ENCODE data around the gene RABL6.
A peak's percentile ranks its signal among the peaks of the same experiment; 100 is the strongest.

The RABL6 gene

DNA sequence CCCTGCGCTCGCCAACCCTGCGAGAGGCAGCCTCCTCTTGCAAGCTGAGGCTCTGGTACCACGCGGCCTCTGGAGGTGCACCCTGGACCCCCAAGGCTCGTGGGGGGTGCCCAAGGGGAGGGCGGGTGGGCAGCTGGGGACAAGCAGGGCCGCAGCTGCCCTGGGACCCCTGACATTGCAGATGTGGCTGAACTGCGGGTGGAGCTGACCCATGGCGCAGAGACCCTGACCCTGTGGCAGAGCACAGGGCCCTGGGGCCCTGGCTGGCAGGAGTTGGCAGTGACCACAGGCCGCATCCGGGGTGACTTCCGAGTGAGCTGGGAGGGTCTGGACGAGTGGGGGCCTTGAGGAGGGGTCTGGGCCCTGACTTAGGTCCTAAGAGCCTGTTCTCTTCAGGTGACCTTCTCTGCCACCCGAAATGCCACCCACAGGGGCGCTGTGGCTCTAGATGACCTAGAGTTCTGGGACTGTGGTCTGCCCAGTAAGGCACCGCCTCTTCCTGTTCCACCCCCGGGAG lies 45.9 kb downstream of the RABL6 start:
- TF ChIP-seq YY1 (IDR thresholded peaks at IDR 0.05; ENCODE audit: insufficient read depth, insufficient read length) (no peak), SUZ12 (IDR thresholded peaks at IDR 0.05; ENCODE audit: extremely low read depth, insufficient read depth, insufficient read length) (no peak), ZNF274 (IDR thresholded peaks at IDR 0.05; ENCODE audit: low read depth, low read length) (no peak)
- peaks cover 50% of the 10 kb centered on the region for H3K4me1 ChIP-seq (ENCODE audit: insufficient read depth, insufficient read length)
- H3K9me3 ChIP-seq (ENCODE audit: insufficient read depth, low read length), result no peaks in the 10 kb centered on the region
- no peaks in the 10 kb centered on the region for H3K27me3 ChIP-seq (ENCODE audit: insufficient read depth, insufficient read length)
- peaks cover 62% of the 10 kb centered on the region for H3K36me3 ChIP-seq (ENCODE audit: insufficient read depth, insufficient read length, low read length)
- no peak overlapping the region for H3K9ac ChIP-seq (ENCODE audit: insufficient read length, low read depth)
- H3K4me3 ChIP-seq (ENCODE audit: insufficient read length, low read depth), result no peak overlapping the region
- DNase-seq (ENCODE audit: low read depth, low spot score), result no peak

DNA sequence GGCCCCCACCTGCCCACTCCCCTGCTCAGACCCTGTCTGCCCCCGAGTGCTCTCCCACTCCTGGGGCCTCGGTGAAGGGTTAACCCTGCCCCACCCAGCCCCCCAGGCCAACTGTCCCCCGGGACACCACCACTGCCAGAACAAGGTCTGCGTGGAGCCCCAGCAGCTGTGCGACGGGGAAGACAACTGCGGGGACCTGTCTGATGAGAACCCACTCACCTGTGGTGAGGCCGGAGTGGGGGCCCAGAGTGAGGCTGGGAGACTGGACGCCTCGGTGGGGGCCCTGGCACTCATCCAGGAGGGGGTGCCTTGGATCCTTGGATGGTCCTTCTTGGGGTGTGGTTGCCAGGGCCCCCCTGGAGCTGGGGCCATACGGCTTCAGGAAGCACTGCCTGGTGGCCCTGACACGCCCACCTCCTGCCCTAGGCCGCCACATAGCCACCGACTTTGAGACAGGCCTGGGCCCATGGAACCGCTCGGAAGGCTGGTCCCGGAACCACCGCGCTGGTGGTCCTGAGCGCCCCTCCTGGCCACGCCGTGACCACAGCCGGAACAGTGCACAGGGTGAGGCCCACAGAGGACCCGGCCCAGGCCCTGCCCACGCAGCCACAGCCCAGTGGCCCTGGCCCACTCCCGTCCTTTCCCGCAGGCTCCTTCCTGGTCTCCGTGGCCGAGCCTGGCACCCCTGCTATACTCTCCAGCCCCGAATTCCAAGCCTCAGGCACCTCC lies 46.5 kb downstream of the RABL6 start:
- H3K9me3 ChIP-seq (ENCODE audit: insufficient read depth, low read length), result no peaks in the 10 kb centered on the region
- no peaks in the 10 kb centered on the region for H3K27me3 ChIP-seq (ENCODE audit: insufficient read depth, insufficient read length)
- TF ChIP-seq SUZ12 (IDR thresholded peaks at IDR 0.05; ENCODE audit: extremely low read depth, insufficient read depth, insufficient read length) (no peak), ZNF274 (IDR thresholded peaks at IDR 0.05; ENCODE audit: low read depth, low read length) (no peak), YY1 (IDR thresholded peaks at IDR 0.05; ENCODE audit: insufficient read depth, insufficient read length) (no peak)
- peaks cover 68% of the 10 kb centered on the region for H3K36me3 ChIP-seq (ENCODE audit: insufficient read depth, insufficient read length, low read length)
- peaks cover 52% of the 10 kb centered on the region for H3K4me1 ChIP-seq (ENCODE audit: insufficient read depth, insufficient read length)
- no peak for DNase-seq (ENCODE audit: low read depth, low spot score)
- H3K9ac ChIP-seq (ENCODE audit: insufficient read length, low read depth), result no peak overlapping the region
- H3K4me3 ChIP-seq (ENCODE audit: insufficient read length, low read depth), result no peak overlapping the region

DNA sequence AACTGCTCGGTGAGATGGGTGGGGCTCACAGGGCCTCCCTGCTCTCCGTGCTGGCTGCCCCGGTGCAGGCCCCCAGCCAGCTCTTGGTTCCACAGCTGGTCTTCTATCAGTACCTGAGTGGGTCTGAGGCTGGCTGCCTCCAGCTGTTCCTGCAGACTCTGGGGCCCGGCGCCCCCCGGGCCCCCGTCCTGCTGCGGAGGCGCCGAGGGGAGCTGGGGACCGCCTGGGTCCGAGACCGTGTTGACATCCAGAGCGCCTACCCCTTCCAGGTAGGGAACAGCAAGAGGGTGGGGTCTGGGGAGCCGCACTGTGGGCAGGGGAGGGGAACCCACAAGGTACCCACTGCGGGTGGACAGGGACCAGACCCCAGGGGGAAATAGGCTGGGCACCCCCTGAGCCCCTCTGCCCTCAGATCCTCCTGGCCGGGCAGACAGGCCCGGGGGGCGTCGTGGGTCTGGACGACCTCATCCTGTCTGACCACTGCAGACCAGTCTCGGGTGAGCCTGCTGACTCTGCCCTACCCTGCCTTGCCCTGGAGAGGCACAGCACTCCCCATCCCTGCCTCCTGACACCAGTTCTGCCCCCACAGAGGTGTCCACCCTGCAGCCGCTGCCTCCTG lies 47.2 kb downstream of the RABL6 start:
- Histone ChIP-seq H3K27me3 (ENCODE audit: insufficient read depth, insufficient read length) (no peaks in the 10 kb centered on the region), H3K36me3 (ENCODE audit: insufficient read depth, insufficient read length, low read length) (peaks cover 75% of the 10 kb centered on the region), H3K4me1 (ENCODE audit: insufficient read depth, insufficient read length) (peaks cover 52% of the 10 kb centered on the region), H3K9me3 (ENCODE audit: insufficient read depth, low read length) (no peaks in the 10 kb centered on the region), H3K4me3 (ENCODE audit: insufficient read length, low read depth) (no peak overlapping the region), H3K9ac (ENCODE audit: insufficient read length, low read depth) (peak overlapping the region; percentile 42)
- no peak for DNase-seq (ENCODE audit: low read depth, low spot score)
- TF ChIP-seq SUZ12 (IDR thresholded peaks at IDR 0.05; ENCODE audit: extremely low read depth, insufficient read depth, insufficient read length), result no peak
- no peak for TF ChIP-seq ZNF274 (IDR thresholded peaks at IDR 0.05; ENCODE audit: low read depth, low read length)
- no peak for TF ChIP-seq YY1 (IDR thresholded peaks at IDR 0.05; ENCODE audit: insufficient read depth, insufficient read length)

DNA sequence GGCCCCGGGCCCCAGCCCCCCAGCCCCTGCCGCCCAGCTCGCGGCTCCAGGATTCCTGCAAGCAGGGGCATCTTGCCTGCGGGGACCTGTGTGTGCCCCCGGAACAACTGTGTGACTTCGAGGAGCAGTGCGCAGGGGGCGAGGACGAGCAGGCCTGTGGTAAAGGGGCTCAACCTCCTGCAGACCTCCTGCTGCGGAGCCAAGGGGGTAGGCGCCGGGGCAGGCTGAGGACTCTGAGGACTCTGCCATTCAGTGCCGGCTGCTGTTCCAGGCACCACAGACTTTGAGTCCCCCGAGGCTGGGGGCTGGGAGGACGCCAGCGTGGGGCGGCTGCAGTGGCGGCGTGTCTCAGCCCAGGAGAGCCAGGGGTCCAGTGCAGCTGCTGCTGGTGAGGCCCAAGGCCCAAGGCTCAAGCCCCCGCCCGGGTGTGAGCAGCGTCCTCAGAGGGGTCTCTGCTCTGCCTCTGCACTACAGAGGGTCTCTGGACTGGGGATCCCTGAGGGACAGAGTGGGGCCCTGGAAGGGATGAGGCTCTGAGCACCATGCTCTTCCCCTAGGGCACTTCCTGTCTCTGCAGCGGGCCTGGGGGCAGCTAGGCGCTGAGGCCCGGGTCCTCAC lies 47.8 kb downstream of the RABL6 start:
- H3K4me1 ChIP-seq (ENCODE audit: insufficient read depth, insufficient read length), result peaks cover 45% of the 10 kb centered on the region
- DNase-seq (ENCODE audit: low read depth, low spot score), result no peak
- no peaks in the 10 kb centered on the region for H3K27me3 ChIP-seq (ENCODE audit: insufficient read depth, insufficient read length)
- no peaks in the 10 kb centered on the region for H3K9me3 ChIP-seq (ENCODE audit: insufficient read depth, low read length)
- TF ChIP-seq ZNF274 (IDR thresholded peaks at IDR 0.05; ENCODE audit: low read depth, low read length) (no peak), SUZ12 (IDR thresholded peaks at IDR 0.05; ENCODE audit: extremely low read depth, insufficient read depth, insufficient read length) (no peak), YY1 (IDR thresholded peaks at IDR 0.05; ENCODE audit: insufficient read depth, insufficient read length) (no peak)
- no peak overlapping the region for H3K4me3 ChIP-seq (ENCODE audit: insufficient read length, low read depth)
- H3K9ac ChIP-seq (ENCODE audit: insufficient read length, low read depth), result peak overlapping the region; percentile 42
- peaks cover 75% of the 10 kb centered on the region for H3K36me3 ChIP-seq (ENCODE audit: insufficient read depth, insufficient read length, low read length)

DNA sequence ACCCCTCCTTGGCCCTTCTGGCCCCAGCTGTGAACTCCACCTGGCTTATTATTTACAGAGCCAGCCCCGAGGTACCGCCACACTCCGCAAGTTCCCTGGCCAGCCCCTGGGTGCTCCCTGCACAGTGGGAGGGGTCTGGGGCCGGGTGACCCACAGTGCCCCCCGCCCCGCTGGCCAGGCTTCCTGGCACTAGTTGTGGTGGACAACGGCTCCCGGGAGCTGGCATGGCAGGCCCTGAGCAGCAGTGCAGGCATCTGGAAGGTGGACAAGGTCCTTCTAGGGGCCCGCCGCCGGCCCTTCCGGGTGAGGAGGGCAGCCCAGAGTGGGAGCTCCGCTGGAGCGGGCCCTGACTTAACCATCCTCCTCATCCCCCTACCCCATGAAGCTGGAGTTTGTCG lies 48.3 kb downstream of the RABL6 start:
- H3K36me3 ChIP-seq (ENCODE audit: insufficient read depth, insufficient read length, low read length), result peaks cover 75% of the 10 kb centered on the region
- H3K27me3 ChIP-seq (ENCODE audit: insufficient read depth, insufficient read length), result no peaks in the 10 kb centered on the region
- peak overlapping the region; percentile 26 for H3K9ac ChIP-seq (ENCODE audit: insufficient read length, low read depth)
- TF ChIP-seq SUZ12 (IDR thresholded peaks at IDR 0.05; ENCODE audit: extremely low read depth, insufficient read depth, insufficient read length) (no peak), YY1 (IDR thresholded peaks at IDR 0.05; ENCODE audit: insufficient read depth, insufficient read length) (no peak), ZNF274 (IDR thresholded peaks at IDR 0.05; ENCODE audit: low read depth, low read length) (no peak)
- H3K4me3 ChIP-seq (ENCODE audit: insufficient read length, low read depth), result no peak overlapping the region
- no peak for DNase-seq (ENCODE audit: low read depth, low spot score)
- H3K9me3 ChIP-seq (ENCODE audit: insufficient read depth, low read length), result no peaks in the 10 kb centered on the region
- peaks cover 43% of the 10 kb centered on the region for H3K4me1 ChIP-seq (ENCODE audit: insufficient read depth, insufficient read length)

DNA sequence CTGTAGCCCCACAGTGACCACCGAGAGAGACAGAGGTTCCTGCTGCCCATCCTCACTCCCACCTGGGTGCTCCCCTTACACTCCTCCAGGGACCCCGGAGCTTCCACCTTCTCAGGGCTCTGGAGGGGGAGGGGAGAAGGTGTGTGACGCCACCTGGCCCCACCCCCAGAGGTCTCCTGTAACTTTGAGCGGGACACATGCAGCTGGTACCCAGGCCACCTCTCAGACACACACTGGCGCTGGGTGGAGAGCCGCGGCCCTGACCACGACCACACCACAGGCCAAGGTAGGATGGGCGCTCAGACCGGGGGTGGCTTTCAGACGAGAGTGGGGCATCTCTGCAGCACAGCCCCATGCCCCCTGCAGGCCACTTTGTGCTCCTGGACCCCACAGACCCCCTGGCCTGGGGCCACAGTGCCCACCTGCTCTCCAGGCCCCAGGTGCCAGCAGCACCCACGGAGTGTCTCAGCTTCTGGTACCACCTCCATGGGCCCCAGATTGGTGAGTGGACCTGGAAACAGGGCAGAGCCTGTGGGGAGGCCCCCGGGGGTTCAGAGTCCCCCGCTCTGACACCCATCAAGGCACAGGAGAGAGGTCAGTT lies 48.9 kb downstream of the RABL6 start:
- no peaks in the 10 kb centered on the region for H3K27me3 ChIP-seq (ENCODE audit: insufficient read depth, insufficient read length)
- H3K4me1 ChIP-seq (ENCODE audit: insufficient read depth, insufficient read length), result peaks cover 41% of the 10 kb centered on the region
- no peak for DNase-seq (ENCODE audit: low read depth, low spot score)
- no peak for TF ChIP-seq ZNF274 (IDR thresholded peaks at IDR 0.05; ENCODE audit: low read depth, low read length)
- TF ChIP-seq SUZ12 (IDR thresholded peaks at IDR 0.05; ENCODE audit: extremely low read depth, insufficient read depth, insufficient read length), result no peak
- no peak for TF ChIP-seq YY1 (IDR thresholded peaks at IDR 0.05; ENCODE audit: insufficient read depth, insufficient read length)
- peaks cover 75% of the 10 kb centered on the region for H3K36me3 ChIP-seq (ENCODE audit: insufficient read depth, insufficient read length, low read length)
- no peak overlapping the region for H3K9ac ChIP-seq (ENCODE audit: insufficient read length, low read depth)
- H3K4me3 ChIP-seq (ENCODE audit: insufficient read length, low read depth), result no peak overlapping the region
- no peaks in the 10 kb centered on the region for H3K9me3 ChIP-seq (ENCODE audit: insufficient read depth, low read length)
